Brain microvascular endothelial cell (primary cell): ENCODE data around the gene STK32C.

Experiments
- DNase-seq: peaks from one replicate; pipeline ENCODE4 v3.0.0-alpha.2; 2020
- H3K27ac ChIP-seq: fragments of 250-450 bp; sonication (Bioruptor Pico); 2 replicates; pipeline ENCODE4 v1.5.1; 2020; ENCODE audit warnings: mild to moderate bottlenecking, moderate library complexity
- H3K27me3 ChIP-seq: fragments of 250-450 bp; sonication (Bioruptor Pico); replicated peaks from 2 replicates; pipeline ENCODE4 v1.5.1; 2020; ENCODE audit warnings: mild to moderate bottlenecking
- H3K36me3 ChIP-seq: fragments of 250-450 bp; sonication (Bioruptor Pico); replicated peaks from 2 replicates; pipeline ENCODE4 v1.5.1; 2020; ENCODE audit warnings: mild to moderate bottlenecking
- H3K4me3 ChIP-seq: 2 replicates; pipeline ENCODE4 v1.5.1; 2011; ENCODE audit warnings: low read depth, mild to moderate bottlenecking, control low read depth, low read length, moderate library complexity
- in situ Hi-C: cut with HindIII; loops from 2 replicates; pipeline ENCODE4 v1.10.0; 2017; ENCODE audit warnings: low sequenced_read_pairs, low pct_ligation_motif_present
- TF ChIP-seq, protein P1 (sequence below): IDR thresholded peaks from 2 replicates; pipeline ENCODE4 v1.5.1; 2011; ENCODE audit warnings: low read depth, mild to moderate bottlenecking, moderate library complexity, low read length, control low read depth, inconsistent platforms; ENCODE audit errors: missing control alignments

The STK32C gene

DNA sequence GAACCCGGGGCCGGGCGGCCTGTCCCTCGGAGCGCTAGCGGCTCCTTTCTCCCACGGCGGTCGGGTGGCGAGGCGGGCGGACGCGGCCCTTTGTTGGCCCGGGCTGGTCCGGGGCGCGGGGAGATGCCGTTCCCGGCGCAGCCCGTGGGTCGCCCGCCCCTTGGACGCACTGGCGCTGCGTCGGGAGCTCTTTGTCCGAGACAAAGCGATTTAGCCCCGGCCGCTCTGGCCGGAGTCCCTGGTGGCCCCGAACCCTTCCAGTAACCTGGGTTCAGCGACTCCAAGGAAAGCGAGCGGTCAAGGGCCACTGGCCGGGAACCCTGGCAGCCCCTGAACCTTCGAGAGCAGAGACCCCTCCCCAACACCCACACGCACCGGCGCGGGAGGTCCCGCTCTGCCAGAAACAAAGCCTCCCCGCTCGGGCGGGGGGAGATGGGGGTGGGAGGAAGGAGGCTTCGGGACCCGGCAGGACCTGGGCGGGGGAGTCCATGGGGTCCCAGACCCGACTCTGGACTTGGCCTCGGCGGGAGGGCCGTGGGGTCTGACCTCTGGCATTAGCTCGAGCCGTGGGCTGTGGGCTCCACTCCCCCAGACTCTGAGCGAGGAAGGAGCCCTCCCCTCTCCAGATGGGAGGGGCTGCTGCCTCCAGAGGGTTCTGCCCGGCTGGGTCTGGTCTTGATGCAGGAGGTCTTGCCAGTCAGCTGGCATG is 120.2 kb downstream of the STK32C start:
- Histone ChIP-seq H3K4me3 (peak overlapping the region; percentile 50), H3K27ac (no peak overlapping the region), H3K36me3 (no peaks in the 10 kb centered on the region), H3K27me3 (peaks cover 46% of the 10 kb centered on the region)
- TF ChIP-seq, protein P1, sequence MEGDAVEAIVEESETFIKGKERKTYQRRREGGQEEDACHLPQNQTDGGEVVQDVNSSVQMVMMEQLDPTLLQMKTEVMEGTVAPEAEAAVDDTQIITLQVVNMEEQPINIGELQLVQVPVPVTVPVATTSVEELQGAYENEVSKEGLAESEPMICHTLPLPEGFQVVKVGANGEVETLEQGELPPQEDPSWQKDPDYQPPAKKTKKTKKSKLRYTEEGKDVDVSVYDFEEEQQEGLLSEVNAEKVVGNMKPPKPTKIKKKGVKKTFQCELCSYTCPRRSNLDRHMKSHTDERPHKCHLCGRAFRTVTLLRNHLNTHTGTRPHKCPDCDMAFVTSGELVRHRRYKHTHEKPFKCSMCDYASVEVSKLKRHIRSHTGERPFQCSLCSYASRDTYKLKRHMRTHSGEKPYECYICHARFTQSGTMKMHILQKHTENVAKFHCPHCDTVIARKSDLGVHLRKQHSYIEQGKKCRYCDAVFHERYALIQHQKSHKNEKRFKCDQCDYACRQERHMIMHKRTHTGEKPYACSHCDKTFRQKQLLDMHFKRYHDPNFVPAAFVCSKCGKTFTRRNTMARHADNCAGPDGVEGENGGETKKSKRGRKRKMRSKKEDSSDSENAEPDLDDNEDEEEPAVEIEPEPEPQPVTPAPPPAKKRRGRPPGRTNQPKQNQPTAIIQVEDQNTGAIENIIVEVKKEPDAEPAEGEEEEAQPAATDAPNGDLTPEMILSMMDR: no peak
- DNase-seq: no peak
- in situ Hi-C loops: no loop called here

DNA sequence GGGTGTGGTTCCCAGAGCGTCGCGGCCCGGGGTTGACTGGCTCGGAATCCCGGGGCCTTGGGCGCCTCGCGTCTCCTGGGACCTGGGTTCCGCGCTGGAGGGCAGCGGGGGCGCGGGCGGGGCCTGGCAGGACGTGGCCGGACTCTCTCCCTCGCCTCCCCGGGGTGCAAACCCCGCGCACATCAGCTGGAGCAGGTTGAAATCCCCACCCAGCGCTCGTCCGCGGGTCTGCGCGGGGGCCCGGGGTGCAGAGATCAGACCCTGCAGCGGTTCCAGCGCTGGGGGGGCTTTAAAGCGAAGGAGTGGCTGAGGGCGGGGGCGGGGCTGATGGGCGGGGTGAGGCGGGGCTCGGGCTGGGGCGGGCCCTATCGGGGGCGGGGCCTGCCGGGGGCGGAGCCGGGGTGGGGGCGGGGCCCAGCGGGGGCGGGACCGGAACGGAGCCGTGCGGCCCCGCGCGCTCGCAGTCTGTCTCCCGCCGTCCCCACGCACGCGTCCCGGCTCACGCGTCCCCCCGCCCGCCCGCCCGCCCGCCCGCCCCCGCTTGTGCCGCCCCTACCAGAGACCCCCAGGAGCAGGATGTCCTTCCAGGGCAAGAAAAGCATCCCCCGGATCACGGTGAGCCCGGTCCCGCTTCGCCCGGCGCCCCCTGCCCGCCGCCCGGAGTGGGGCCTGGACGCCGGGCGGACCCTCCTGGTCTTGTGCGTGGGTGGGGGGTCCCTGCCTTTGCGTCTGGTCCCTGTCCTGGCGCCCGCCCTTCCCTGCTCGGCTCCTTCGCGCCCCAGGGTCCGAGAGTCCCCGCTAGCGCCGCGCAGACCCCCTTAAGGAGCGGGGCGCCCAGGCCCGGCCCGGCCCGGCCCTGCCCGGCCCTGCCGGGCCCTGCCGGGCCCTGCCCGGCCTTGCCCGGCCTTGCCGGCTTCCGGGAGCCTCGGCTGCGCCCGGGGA is 121.0 kb downstream of the STK32C start, which contains the start of gene DPYSL4:
TSS of gene DPYSL4 (plus strand) at position 461 of the 942 bp plus-strand sequence. CDS start at position 577, 116 bp downstream.
- in situ Hi-C loops: no loop called here
- H3K27ac ChIP-seq: no peak within 1 kb of the TSS
- H3K27me3 ChIP-seq: peaks cover 46% of the 10 kb centered on the region
- H3K36me3 ChIP-seq: no peaks in the 10 kb centered on the region
- TF ChIP-seq, protein P1: no peak
- H3K4me3 ChIP-seq: peak within 1 kb of the TSS; percentile 50
- no peak for DNase-seq

DNA sequence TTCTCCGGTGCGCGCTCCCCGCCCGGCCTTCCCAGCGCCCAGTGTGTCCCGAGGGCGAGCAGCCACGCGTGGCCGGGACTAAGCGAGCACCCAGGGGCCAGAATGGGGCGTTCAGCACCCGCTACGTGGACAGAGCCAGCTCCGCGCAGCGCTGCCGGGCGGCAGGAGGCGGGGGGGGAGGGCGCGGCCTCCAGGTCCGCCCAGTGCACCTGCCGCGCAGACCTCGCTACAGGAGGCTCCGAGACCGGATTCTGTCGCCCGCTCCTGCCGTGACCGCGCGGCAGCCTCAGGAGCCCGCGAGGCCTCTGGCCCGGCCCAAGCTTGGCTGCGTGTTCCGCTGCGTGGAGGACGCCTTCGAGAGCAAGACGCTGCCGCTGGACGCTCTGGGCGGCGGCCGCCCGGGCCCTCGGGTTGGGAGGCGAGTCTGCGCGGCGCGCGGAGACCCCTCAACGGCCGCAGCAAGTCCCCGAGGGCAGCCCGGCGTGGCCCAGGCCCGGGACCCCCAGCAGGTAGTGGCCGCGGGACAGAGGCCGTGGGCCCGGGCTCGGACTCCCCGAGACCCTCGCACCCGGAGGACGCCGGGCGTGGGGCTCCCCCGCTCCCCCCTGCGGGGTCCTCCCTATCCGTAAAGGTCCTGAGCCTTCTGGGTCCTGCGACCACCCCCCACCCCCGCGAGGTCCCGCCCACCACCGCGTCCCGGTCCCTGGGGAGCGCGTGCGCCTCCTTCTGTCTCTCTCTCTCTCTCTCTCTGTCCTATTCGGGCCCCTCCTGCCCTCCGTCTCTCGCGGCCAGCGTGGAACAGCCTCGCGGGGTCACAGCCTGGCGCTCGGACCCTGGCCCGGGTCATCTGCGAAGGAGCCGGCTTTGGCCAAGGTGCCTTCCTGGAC is 121.9 kb downstream of the STK32C start:
- Histone ChIP-seq H3K27ac (no peak overlapping the region), H3K27me3 (peaks cover 46% of the 10 kb centered on the region), H3K4me3 (no peak overlapping the region), H3K36me3 (no peaks in the 10 kb centered on the region)
- in situ Hi-C loops: no loop called here
- no peak for DNase-seq
- TF ChIP-seq, protein P1: no peak

DNA sequence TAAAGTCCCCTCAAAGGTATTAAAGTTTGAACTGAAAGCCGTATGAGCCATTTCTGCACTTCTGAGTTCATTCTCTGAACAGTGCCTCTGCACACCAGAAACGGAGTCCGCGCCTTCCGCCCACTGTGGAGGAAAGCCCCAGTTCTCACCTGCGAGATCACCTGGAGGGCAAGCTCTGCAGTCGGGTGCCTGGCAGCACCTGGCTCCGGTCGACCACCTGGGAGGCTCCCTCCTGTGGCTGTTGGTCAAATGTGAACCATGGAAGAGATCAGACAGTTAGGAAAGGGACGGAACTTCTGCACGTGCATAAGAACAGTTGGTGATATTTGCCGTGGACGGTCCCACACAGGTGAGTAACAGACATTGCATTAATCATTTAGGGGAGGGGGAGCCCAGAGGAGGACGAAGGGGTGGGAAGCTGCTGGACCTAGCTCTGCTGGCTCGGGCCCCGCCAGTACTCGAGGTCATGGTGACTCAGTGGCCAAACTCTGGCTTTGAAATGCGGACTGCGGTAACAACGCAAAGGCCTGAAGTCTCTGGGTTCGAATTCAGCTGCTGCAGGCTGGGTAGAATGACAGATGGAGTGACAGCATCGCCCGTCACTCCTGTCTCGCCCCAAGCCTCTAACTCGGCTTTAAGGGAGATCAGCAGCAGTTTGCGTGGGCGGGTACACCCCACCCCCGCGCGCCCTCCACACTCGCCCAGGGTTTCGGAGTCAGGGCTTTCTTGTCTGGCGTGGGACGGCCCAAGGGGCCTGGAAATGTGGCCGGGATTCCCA is 122.7 kb downstream of the STK32C start:
- no peak for DNase-seq
- Histone ChIP-seq H3K36me3 (no peaks in the 10 kb centered on the region), H3K27me3 (peaks cover 46% of the 10 kb centered on the region), H3K27ac (no peak overlapping the region), H3K4me3 (no peak overlapping the region)
- in situ Hi-C loops: no loop called here
- TF ChIP-seq, protein P1: peak; percentile 8

DNA sequence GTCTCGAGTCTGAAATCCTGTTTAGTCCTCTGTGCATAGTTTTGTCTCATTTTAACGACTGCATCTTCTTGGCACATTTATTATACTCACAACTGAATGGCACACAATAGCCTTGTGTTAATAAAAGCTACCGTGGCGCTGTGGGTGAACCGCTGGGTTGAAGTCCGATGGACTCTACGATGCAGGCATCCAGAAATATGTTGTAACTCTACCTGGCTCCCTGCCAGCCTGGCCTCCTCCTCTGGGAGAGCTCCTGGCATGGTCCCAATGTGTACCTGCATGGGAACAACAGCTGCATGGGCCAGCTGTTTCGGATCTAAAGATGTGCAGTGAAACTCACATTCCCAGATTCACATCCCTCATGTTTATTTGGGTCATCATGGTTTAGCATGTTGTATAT is 124.7 kb downstream of the STK32C start:
- H3K36me3 ChIP-seq: no peaks in the 10 kb centered on the region
- no peak overlapping the region for H3K4me3 ChIP-seq
- TF ChIP-seq, protein P1: no peak
- H3K27me3 ChIP-seq: peaks cover 36% of the 10 kb centered on the region
- DNase-seq: no peak
- no peak overlapping the region for H3K27ac ChIP-seq
- in situ Hi-C loops: no loop called here
